ENCODE measurements around the gene LDLR. TPM values are rescaled to one million over a fixed set of nuclear protein-coding genes. Genes with fewer than 3 reads are reported as not detected.
"Not testable (repeated sequence)": the region's sequence is repeated elsewhere in the genome, so short reads cannot be mapped to it uniquely, and the experiment has no call there.

Gene LDLR
- total and polyA plus RNA-seq, 2 donors (not counting 3 experiments of a cell fraction or from before 2014, with no cell fraction given): 142 to 174 TPM

DNA sequence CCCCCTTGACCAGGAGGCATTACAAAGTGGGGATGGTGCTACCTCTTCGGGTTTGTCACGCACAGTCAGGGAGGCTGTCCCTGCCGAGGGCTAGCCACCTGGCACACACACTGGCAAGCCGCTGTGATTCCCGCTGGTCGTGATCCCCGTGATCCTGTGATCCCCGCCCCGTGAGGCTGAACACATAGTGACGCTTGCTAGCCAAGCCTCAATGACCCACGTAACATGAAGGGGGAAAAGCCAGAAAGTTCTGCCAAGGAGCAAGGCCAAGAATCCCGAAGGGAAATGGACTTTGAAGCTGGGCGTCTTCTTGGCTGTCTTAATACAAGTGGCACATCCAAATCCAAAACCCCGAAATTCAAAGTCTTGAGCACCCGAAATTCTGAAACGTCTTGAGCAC, 13.7 kb downstream of the LDLR start:
- ChIA-PET POLR2A (no interaction called here), CTCF (interaction anchor here (1.7 kb wide), 1 partner anchor 23 kb away, joined by 6 read pairs; no protein-coding TSS in a partner anchor)
- Histone ChIP-seq H3K9me3 (replicated peaks; ENCODE audit: control insufficient read depth, insufficient read depth, low read length) (no peaks in the 10 kb centered on the region), H3K4me3 (replicated peaks in 1 of 3; ENCODE audit: insufficient read depth in 1 of 3, low read depth in 1 of 3, low read length in 3 of 3) (no peak overlapping the region), H3K4me1 (ENCODE audit: control insufficient read depth, extremely low read depth, insufficient read depth, low read length) (peaks cover 8% of the 10 kb centered on the region), H4K20me1 (replicated peaks; ENCODE audit: control insufficient read depth, extremely low read depth, insufficient read depth, low read length) (peaks cover 5% of the 10 kb centered on the region), H2AFZ (ENCODE audit: low read depth, low read length) (no peak overlapping the region), H3K27ac (ENCODE audit: insufficient read depth, low read depth, low read length) (no peak overlapping the region), H3K27me3 (ENCODE audit: control insufficient read depth in 2 of 2, insufficient read depth in 2 of 2, low read length in 2 of 2) (no peaks in the 10 kb centered on the region), H3K4me2 (ENCODE audit: insufficient read depth, low read length) (no peak overlapping the region), H3K79me2 (ENCODE audit: control insufficient read depth, insufficient read depth, low read length) (peaks cover 74% of the 10 kb centered on the region), H3K36me3 (ENCODE audit: control insufficient read depth in 2 of 2, extremely low read depth in 1 of 2, insufficient read depth in 2 of 2, low read length in 2 of 2) (peaks cover 21 to 33% of the 10 kb centered on the region in 2 experiments), H3K9me1 (replicated peaks; ENCODE audit: control insufficient read depth, extremely low read depth, insufficient read depth, low read length) (no peaks in the 10 kb centered on the region), H3K9ac (replicated peaks; ENCODE audit: extremely low read depth, insufficient read depth, low read length) (no peak overlapping the region)
- dilution Hi-C loops (cut with MboI; ENCODE audit: extremely low pct_ligation_motif_present, low sequenced_read_pairs) (no loop called here), intact Hi-C loops (cut with micrococcal nuclease) (no loop called here)
- DNase-seq (ENCODE audit: low read depth, low spot score): no peak
- no peak for FAIRE-seq
- no peak for TF ChIP-seq FOS (IDR thresholded peaks at IDR 0.05; ENCODE audit: borderline replicate concordance, insufficient read depth, low read length)
- TF ChIP-seq, protein P1, sequence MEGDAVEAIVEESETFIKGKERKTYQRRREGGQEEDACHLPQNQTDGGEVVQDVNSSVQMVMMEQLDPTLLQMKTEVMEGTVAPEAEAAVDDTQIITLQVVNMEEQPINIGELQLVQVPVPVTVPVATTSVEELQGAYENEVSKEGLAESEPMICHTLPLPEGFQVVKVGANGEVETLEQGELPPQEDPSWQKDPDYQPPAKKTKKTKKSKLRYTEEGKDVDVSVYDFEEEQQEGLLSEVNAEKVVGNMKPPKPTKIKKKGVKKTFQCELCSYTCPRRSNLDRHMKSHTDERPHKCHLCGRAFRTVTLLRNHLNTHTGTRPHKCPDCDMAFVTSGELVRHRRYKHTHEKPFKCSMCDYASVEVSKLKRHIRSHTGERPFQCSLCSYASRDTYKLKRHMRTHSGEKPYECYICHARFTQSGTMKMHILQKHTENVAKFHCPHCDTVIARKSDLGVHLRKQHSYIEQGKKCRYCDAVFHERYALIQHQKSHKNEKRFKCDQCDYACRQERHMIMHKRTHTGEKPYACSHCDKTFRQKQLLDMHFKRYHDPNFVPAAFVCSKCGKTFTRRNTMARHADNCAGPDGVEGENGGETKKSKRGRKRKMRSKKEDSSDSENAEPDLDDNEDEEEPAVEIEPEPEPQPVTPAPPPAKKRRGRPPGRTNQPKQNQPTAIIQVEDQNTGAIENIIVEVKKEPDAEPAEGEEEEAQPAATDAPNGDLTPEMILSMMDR (IDR thresholded peaks at IDR 0.05; ENCODE audit: extremely low read depth in 1 of 2, insufficient read depth in 1 of 2, low read depth in 1 of 2, low read length in 2 of 2): no peak
- TF ChIP-seq, protein P2, sequence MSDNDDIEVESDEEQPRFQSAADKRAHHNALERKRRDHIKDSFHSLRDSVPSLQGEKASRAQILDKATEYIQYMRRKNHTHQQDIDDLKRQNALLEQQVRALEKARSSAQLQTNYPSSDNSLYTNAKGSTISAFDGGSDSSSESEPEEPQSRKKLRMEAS (IDR thresholded peaks at IDR 0.05; ENCODE audit: insufficient read depth, insufficient read length): no peak
- TF ChIP-seq EZH2 (IDR thresholded peaks at IDR 0.05; ENCODE audit: borderline replicate concordance, low read depth, low read length, severe bottlenecking): no peak
- no peak for TF ChIP-seq POLR2A (IDR thresholded peaks at IDR 0.05; ENCODE audit: low read depth, low read length)
- no peak for TF ChIP-seq MYC (IDR thresholded peaks at IDR 0.05; ENCODE audit: low read depth, low read length)
- no peak for TF ChIP-seq JUN (IDR thresholded peaks at IDR 0.05; ENCODE audit: borderline replicate concordance, insufficient read depth, insufficient read length, low read depth)
- no peak for TF ChIP-seq GATA2 (IDR thresholded peaks at IDR 0.05; ENCODE audit: insufficient read depth, insufficient read length, low read depth, low read length)
- TF ChIP-seq POLR2AphosphoS5 (IDR thresholded peaks at IDR 0.05; ENCODE audit: insufficient read depth, low read depth, low read length): no peak
- BruUV-seq (replicated peaks): no TSS peak

DNA sequence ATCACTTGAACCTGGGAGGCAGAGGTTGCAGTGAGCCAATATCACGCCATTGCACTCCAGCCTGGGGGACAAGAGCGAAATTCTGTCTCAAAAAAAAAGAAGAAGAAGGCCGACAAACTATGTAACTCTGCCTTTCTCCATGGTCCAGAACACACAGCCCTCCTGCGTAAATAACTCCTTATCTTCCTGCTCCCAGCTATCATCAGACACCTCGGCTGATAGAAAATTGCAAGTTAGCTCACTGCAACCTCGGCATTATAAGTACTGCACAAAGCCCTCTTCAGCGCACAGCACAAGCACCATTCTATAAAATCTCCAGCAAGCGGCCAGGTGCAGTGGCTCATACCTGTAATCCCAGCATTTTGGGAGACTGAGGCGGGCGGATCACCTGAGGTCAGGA, 14.4 kb downstream of the LDLR start:
- H3K27ac ChIP-seq (ENCODE audit: insufficient read depth, low read depth, low read length); FAIRE-seq; dilution Hi-C loops (cut with MboI; ENCODE audit: extremely low pct_ligation_motif_present, low sequenced_read_pairs); H3K9me1 ChIP-seq (replicated peaks; ENCODE audit: control insufficient read depth, extremely low read depth, insufficient read depth, low read length); H3K9ac ChIP-seq (replicated peaks; ENCODE audit: extremely low read depth, insufficient read depth, low read length); H3K4me2 ChIP-seq (ENCODE audit: insufficient read depth, low read length); BruUV-seq (replicated peaks); H2AFZ ChIP-seq (ENCODE audit: low read depth, low read length); DNase-seq (ENCODE audit: low read depth, low spot score); POLR2A ChIA-PET; H3K4me3 ChIP-seq (replicated peaks in 1 of 3; ENCODE audit: insufficient read depth in 1 of 3, low read depth in 1 of 3, low read length in 3 of 3); H4K20me1 ChIP-seq (replicated peaks; ENCODE audit: control insufficient read depth, extremely low read depth, insufficient read depth, low read length); H3K4me1 ChIP-seq (ENCODE audit: control insufficient read depth, extremely low read depth, insufficient read depth, low read length); intact Hi-C loops (cut with micrococcal nuclease); H3K27me3 ChIP-seq (ENCODE audit: control insufficient read depth in 2 of 2, insufficient read depth in 2 of 2, low read length in 2 of 2); H3K9me3 ChIP-seq (replicated peaks; ENCODE audit: control insufficient read depth, insufficient read depth, low read length): not testable (repeated sequence)
- CTCF ChIA-PET: interaction anchor here (1.7 kb wide), 1 partner anchor 23 kb away, joined by 6 read pairs; no protein-coding TSS in a partner anchor
- H3K36me3 ChIP-seq (ENCODE audit: control insufficient read depth in 2 of 2, extremely low read depth in 1 of 2, insufficient read depth in 2 of 2, low read length in 2 of 2): peaks cover 21 to 33% of the 10 kb centered on the region in 2 experiments
- H3K79me2 ChIP-seq (ENCODE audit: control insufficient read depth, insufficient read depth, low read length): peaks cover 71% of the 10 kb centered on the region

All from endothelial cell of umbilical vein (primary cell).